G401 (cell line): ENCODE data around the gene CBL. TPM values are rescaled to one million over a fixed set of nuclear protein-coding genes. Genes with fewer than 3 reads are reported as not detected.
A peak's percentile ranks its signal among the peaks of the same experiment; 100 is the strongest.
"Not testable (repeated sequence)": the region's sequence is repeated elsewhere in the genome, so short reads cannot be mapped to it uniquely, and the experiment has no call there.

Source experiments
- DNase-seq: peaks from one replicate; pipeline ENCODE4 v3.0.0-alpha.2; 2015; ENCODE audit warnings: low spot score
- in situ Hi-C: cut with HindIII; loops from 2 replicates; pipeline ENCODE4 v1.10.0; 2016; ENCODE audit warnings: low sequenced_read_pairs, mixed read lengths
- total RNA-seq: library from RNA; depleted of rRNA; stranded (reverse); fragments of >200 nt; shearing (Covaris generic); gene quantifications from 2 replicates; pipeline ENCODE4 v1.2.3, GENCODE V29; 2014

The CBL gene
- total RNA-seq, 1 experiment from 2014 or later, result 11.7 TPM

DNA sequence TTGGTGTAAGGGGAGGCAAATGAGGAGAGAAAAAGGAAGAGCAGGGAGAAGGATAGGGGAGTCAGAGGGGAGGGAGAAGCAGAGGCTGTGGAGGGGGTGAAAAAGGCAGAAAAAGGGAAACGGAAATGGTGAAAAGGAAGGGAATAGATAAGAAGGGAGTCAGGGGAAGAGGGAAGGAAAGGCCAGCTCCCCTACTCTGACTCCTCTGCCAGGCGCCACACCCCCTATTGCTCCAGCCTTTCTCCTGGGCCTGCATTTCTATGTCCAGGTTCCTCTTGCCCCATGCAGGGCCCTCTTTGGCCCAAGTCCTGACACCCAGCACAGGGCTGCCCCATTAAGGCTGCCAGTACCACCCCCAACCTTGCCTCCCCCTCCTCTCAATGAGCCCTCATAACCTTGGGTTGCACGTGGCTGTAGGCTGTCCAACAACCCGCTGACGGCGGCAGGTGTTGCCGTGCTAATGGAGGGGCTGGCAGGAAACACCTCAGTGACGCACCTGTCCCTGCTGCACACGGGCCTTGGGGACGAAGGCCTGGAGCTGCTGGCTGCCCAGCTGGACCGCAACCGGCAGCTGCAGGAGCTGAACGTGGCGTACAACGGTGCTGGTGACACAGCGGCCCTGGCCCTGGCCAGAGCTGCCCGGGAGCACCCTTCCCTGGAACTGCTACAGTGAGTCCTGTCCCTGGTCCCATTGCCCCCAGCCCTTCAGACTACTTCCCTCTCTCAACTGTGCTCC, 24.3 kb upstream of the CBL start:
- in situ Hi-C loops, result no loop called here
- DNase-seq, result no peak

DNA sequence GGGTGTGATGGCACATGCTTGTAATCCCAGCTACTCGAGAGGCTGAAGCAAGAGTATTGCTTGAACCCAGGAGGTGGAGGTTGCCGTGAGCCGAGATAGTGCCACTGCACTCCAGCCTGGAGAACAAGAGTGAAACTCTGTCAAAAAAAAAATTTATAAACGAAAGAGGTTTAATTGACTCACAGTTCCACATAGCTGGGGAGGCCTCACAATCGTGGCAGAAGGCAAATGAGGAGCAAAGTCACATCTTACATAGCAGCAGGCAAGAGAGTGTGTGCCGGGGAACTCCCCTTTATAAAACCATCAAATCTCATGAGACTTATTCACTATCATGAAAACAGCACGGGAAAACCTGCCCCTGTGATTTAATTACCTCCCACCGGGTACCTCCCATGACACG, 21.7 kb upstream of the CBL start:
- DNase-seq, in situ Hi-C loops: not testable (repeated sequence)

DNA sequence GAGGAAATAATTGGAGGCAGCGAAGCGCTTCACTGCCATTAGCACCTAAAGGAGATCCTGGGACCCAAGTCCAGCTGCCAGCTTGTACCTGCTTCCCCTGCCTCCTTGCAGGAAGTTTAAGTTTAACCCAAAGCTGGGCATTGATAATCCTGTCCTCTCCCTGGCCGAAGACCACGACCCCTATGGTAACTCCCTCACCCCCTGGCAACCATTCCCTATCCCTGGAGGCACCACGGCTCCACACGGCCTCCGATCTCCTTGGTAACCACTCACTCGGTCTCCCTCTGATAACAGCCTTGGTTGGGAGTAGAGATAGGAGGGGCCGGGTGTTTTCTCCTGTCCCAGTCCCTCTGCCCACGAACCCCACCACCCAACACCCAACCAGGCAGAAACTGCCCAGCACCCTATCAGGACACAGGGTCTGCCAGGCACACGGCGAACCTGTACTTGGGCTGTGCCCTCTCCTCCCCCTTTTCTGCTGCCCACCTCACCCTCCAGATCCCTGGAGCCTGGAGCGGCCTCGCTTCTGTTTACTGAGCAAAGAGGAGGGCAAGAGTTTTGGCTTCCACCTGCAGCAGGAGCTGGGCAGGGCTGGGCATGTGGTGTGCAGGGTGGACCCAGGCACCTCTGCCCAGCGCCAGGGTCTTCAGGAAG, 20.0 kb upstream of the CBL start:
- DNase-seq, result no peak
- in situ Hi-C loops, result no loop called here

DNA sequence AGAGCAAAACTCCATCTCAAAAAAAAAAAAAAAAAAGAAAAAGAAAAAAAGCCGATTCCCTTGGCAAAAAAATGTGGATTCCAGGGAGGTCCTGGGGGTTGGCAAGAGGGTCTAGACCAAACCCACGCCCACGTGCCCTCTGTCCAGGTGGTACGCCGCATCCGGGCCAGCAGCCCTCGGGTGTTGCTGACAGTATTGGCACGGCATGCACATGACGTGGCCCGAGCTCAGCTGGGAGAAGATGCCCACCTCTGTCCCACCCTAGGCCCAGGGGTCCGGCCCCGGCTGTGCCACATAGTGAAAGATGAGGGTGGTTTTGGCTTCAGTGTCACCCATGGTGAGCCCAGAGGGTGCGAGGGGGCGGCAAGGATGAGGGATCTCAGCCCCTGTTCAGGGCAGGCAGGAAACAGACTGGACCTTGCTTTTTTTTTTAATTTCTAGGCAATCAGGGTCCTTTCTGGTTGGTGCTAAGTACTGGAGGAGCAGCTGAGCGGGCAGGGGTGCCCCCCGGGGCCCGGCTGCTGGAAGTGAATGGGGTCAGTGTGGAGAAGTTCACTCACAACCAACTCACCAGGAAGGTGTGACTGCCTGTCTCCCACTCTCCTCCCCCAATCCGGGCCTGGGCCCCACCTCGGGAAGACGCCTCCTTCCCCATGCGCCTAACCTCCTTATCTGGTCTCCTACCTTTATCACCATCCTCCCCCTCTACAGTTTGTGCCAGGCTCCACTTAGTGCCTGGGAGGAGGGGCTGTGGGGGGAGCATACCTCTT, 18.8 kb upstream of the CBL start:
- in situ Hi-C loops, result no loop called here
- no peak for DNase-seq

DNA sequence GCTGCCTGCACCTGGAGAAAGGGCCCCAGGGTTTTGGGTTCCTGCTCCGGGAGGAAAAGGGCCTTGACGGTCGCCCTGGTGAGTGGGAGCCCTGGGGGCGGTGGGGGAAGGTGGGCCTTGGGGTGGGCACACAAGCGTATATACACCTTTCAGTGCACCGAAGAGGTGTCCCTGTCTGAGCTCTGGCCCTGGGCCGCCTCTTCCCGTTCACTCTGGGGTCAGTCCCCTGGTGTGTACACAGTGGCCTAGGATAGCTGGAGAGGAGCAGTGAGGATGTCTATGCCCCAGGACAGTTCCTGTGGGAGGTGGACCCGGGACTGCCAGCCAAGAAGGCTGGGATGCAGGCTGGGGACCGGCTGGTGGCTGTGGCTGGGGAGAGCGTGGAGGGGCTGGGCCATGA, 18.1 kb upstream of the CBL start:
- in situ Hi-C loops, result no loop called here
- no peak for DNase-seq

DNA sequence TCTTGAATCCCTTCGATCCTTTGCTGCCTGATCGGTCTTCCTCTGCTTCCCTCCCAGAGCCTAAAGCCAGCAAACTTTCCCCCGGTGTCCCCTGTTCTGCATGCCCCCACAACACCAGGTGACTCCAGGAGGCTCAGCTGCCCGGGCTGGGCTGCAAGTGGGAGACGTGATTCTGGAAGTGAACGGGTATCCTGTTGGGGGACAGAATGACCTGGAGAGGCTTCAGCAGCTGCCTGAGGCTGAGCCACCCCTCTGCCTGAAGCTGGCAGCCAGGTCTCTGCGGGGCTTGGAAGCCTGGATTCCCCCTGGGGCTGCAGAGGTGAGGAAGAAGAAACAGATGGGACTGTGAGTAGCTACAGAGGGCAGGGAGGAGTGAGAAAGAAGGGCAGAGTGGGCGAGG, 17.3 kb upstream of the CBL start:
- no peak for DNase-seq
- in situ Hi-C loops, result no loop called here

DNA sequence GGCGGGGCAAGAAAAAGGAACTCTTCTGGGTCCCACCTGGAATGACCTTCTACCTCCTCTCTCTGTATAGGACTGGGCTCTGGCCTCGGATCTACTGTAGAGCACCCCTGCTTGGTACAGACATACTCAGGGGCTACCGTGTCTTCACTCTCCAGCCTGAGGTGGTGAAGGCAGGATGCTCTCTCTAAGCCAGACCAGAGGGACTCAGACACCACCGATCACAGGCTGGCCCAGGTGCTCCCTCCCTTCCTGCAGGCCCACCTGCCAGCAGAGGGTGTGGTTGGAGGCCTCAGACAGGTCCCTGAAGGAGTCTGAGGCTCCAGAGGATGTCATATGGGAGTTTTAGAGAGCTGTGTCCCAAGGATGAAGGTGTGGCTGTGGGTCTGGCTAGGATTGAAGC, 16.7 kb upstream of the CBL start:
- in situ Hi-C loops, result no loop called here
- DNase-seq, result no peak

DNA sequence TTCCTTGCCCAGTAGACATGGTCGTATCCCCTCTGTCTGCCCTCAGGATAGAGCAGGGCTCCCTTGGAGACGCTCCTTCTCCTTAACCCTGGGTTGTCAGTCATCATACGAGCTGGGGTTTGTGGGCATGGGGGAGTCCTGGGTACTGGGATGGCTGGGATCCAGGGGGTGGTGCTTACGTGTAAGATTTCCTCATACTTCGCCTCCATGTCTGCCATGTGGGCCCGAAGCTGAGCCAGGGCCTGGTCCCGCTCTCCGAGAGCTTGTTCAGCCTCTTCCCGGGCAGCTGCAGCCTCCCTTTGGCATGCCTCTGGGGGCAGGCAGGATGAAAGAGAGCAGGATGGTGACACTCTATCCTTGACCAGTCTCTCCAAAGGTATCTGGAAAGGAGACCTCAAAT, 15.6 kb upstream of the CBL start:
- no peak for DNase-seq
- in situ Hi-C loops, result no loop called here

DNA sequence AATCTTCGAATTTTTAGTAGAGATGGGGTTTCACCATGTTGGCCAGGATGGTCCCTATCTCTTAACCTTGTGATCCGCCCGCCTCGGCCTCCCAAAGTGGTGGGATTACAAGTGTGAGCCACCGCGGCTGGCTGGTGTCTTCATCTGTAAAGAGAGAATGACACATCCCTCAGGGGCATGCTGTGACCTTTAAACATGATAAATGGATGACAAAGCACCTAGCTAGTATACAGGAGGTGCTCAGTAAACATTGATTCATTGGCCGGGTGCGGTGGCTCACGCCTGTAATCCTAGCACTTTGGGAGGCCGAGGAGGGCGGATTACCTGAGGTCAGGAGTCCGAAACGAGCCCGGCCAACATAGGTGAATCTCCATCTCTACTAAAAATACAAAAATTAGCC, 14.9 kb upstream of the CBL start:
- in situ Hi-C loops, result not testable (repeated sequence)

DNA sequence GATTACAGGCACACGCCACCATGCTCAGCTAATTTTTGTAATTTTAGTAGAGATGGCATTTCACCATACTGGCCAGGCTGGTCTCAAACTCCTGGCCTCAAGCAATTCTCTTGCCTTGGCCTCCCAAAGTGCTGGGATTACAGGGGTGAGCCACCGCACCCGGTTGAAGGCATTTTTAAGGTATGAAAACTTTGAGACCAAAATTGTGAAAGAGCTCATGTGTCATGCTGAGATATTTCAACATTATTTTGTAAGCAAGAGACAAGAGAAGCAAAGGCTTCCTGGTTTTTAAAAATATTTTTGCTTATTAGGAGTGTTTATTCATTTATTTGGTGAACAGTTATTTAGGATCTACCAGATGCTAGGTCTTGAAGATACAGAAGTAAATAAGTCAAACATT, 14.0 kb upstream of the CBL start:
- DNase-seq, result no peak
- in situ Hi-C loops, result no loop called here

More for the DNA sequence above, 14.9 kb upstream of the CBL start:
- DNase-seq, result not testable (repeated sequence)

DNA sequence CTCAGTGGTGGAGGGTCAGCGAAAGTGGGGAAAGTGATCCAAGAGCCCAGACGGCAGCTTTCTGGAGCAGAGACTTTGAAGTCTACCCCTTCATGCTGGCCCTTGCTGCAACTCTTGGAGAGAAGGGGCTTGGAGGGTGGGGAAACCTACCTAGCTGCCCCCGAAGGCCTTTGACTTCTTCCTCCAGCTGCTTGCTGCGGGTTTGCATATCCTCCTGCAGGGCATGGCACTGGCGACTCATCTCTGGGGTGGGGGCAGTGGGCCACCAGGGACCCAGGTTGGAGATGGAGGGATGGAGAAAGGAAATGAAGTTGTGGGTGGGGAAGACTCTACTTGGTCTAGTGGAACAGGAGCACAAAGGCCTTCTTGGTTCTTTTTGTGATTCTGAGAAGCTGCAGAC, 13.1 kb upstream of the CBL start:
- no peak for DNase-seq
- in situ Hi-C loops, result no loop called here

DNA sequence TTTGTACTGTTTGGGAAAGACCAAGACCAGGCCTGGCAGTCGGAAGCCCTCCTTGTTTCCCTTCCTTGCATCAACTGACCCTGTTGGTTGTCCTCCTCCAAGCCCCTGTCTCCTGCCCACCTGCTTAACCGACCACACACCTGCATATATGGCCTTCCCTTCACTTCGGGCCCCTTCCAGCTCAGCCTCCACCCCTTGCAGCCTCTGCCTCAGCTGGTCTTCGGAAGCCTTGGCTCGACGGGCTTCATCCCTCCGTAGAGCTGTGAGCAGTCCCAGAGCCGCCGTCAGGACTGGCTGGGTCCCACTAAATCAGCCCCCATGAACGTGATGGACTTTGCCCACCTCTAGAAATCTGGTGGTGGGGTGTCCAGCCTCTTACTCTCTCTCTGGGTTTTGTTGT, 12.5 kb upstream of the CBL start:
- no peak for DNase-seq
- in situ Hi-C loops, result no loop called here

DNA sequence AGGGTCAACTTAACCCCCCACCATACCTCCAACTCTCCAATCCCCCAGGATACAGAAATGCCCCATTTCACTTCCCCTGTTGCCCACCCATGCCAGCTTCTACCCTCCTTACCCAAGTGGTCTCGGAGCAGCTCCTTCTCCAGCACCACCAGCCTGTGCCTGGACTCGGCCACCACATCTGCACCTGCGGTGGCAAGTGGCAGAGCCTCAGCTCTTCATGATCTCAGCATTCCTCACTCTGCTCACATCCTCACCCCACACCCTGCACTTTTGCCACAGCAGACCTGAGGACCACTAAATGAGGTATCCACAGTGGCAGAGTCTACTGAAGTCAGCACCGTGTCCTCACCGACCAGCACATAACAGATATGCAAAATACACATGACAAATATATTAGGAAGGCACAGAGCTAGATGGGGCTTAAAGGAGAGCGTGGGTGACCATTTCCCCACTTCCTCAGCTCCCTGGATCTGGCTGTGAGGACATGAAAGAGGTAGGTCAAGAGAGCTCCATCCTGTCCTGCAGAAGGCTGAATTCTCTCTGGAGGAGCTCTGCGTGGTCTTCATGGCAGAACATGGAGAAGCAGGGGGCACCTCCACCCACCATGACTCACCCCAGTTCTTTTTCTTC, 11.2 kb upstream of the CBL start:
- no peak for DNase-seq
- in situ Hi-C loops, result no loop called here

DNA sequence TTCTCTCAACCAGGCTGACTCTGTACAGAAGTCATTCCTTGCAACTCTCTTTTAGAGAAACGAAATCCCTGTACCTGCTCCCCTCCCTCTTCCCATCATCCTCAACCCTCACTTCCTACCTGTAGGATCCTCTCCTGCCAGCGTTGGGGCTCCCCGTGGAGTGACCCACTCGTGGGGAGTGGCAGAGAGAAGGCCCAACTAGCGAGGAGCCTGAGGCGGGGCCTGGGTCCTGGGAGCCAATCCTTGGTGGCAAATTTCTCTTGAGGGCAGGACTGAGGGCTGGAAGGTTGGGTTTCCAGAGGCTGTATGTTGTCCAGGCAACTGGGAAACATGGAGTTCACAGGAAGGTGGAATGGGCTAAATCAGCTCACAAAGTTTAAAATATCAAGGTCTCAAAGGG, 10.5 kb upstream of the CBL start:
- in situ Hi-C loops, result no loop called here
- peak; percentile 16 for DNase-seq

DNA sequence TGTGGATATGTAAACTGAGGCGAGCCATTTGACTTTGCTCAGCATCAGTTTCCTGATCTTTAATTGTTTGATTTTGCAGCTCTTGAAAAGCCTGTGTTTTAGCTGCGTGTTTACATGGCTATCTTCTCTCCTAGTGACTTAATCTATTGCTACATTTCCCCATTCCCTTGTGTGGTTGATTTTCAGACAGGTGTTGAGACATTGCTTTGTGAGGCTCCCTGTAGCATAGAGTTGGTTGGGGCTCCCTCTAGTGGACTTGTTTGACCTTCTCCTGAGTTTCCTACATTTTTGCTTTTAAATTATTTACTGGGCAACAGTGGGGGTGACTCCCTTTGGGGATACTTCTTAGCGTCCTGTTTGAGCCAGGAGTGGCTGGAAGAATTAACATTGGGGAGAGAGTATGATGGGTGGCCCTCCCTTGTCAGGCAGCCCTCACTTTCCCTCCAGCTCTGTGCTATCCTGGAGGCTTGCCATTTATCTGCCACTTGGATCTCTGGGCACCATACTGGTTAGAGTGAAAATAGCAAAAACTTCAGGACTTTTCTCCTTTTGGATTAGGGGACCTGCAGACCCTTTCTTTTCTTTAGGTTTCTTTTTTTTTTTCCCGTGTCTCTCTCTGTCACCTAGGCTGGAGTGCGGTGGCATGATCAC, 9.2 kb upstream of the CBL start:
- peak; percentile 91 for DNase-seq
- in situ Hi-C loops, result no loop called here

DNA sequence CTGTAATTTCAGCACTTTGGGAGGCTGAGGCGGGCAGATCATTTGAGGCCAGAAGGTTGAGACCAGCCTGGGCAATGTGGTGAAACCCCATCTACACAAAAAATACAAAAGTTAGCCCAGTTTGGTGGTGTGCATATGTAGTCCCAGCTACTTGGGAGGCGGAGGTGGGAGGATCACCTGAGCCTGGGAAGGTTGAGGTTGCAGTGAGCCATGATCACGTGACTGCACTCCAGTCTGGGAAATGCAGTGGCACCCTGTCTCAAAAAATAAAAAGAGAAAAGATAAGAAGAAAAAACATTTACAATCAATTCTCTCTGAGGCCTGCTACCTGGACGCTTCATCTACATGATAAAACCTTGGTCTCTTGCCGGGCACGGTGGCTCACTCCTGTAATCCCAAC, 7.2 kb upstream of the CBL start:
- in situ Hi-C loops, result no loop called here

DNA sequence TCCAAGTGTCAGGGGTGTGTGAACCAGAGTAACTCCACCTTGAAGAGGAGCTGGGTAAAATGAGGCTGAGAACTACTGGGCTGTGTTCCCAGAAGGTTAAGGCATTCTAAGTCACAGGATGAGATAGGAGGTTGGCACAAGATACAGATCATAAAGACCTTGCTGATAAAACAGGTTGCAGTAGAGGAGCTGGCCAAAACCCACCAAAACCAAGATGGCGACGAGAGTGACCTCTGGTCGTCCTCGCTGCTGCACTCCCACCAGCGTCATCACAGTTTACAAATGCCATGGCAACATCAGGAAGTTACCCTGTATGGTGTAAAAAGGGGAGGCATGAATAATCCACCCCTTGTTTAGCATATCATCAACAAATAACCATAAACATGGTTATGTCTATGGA, 4.9 kb upstream of the CBL start:
- in situ Hi-C loops, DNase-seq: not testable (repeated sequence)

More for the DNA sequence above, 7.2 kb upstream of the CBL start:
- DNase-seq, result no peak

DNA sequence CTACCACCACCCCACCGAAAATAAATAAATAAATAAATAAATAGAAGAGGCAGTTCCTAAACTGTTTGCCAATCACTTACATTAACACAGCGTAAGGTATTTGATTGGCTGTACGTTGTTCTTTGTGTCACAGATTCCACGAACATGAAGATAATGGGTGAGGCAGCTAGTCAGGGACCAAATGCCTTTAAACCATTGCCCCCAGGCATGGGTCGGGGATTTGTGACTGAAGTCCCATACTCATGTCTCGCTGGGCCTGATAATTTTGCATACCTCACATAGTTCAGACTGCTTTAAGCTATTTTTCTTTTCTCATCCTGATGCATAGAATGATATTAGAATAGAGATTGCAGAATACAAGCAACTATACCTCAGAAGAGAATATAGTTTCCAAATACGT, 3.6 kb upstream of the CBL start:
- no peak for DNase-seq
- in situ Hi-C loops, result no loop called here

DNA sequence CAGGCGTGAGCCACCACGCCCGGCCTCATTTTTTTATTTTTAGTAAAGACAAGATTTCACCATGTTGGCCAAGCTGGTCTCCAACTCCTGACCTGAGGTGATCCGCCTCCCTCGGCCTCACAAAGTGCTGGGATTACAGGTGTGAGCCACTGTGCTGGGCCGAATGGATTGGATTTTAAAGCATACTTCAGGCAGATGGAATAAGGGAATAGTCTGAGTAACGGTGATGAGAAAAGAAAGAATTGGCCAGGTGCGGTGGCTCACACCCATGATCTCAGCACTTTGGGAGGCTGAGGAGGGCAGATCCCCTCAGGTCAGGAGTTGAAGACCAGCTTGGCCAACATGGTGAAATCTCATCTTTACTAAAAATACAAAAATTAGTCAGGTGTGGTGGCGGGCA, 2.1 kb upstream of the CBL start:
- DNase-seq, result no peak
- in situ Hi-C loops, result no loop called here
